AG10803 (cell line): ENCODE data around the gene LAMA2.

ENCODE experiments used
- DNase-seq: peaks from one replicate; pipeline ENCODE4 v3.0.0; 2010; ENCODE audit warnings: low read depth
- H3K4me3 ChIP-seq: 2 replicates; pipeline ENCODE4 v1.5.1; 2011; ENCODE audit warnings: mild to moderate bottlenecking, low read length, control low read depth
- CTCF ChIP-seq: conservative IDR thresholded peaks from 2 replicates; pipeline ENCODE4 v1.5.1; 2011; ENCODE audit warnings: mild to moderate bottlenecking, low read length, control low read depth, inconsistent platforms

The LAMA2 gene

DNA sequence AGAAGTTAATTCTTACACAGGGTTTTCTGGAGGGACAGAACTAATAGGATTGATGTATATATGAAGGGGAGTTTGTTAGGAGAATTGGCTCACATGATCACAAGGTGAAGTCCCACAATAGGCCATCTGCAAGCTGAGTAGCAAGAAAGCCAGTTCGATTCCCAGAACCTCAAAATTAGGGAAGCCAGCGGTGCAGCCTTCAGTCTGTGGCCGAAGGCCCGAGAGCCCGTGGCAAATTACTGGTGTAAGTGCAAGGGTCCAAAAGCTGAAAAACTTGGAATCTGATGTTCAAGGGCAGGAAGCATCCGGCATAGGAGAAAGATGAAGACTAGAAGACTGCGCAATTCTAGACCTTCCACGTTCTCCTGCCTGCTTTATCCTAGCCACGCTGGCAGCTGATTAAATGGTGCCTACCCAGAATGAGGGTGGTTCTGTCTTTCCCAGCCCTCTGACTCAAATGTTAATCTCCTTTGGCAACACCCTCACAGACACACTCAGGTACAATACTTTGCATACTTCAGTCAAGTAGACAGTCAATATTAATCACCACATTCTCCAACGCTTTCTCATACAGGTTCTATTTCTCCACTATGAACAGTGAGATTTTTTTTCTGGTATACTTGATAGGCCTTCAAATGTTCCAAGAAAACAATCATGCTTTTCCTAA lies 357.0 kb downstream of the LAMA2 start:
- no peak overlapping the region for H3K4me3 ChIP-seq
- TF ChIP-seq CTCF, result no peak
- no peak for DNase-seq

GRCh38 chr6:129240492-129240853 lies 357.5 kb downstream of the LAMA2 start:
- no peak for DNase-seq
- TF ChIP-seq CTCF, result no peak
- no peak overlapping the region for H3K4me3 ChIP-seq

DNA sequence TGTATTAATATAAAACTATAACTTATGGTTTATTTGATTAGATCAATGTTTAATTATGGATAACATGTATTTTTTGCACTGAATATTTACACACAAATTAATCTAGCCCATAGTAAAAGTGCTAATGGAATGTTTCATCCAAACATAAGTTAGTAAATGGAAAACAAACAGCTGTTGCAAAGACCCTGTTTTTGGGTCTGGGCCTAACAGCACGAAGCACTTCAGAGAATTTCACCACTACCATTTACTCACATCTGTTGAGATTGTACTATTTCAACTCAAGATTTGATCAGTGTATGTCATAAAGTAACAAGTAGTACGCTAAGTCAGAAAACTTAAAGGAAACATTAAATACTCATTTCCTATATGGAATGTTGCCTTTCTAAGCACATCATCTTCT lies 359.6 kb downstream of the LAMA2 start:
- no peak for TF ChIP-seq CTCF
- H3K4me3 ChIP-seq, result no peak overlapping the region
- DNase-seq, result no peak

DNA sequence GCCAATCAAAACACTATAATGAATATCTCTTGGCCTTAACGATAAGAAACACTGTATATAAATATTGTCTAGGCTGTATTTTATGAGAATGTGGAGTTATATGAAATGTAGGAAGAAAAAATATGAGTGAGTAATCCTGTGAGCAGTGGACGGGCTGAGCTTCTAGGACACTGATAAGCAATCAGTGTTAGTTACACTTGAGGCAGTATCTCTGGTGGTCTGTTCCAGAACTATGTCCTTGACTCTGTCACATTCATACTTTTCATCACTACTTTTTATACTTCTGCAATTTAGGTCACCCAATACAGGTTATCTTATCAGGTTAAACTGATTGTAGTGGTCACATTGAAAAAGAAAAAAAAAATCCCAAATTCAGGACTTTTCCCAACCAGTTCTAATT lies 360.4 kb downstream of the LAMA2 start:
- DNase-seq, result no peak
- no peak overlapping the region for H3K4me3 ChIP-seq
- TF ChIP-seq CTCF, result no peak

DNA sequence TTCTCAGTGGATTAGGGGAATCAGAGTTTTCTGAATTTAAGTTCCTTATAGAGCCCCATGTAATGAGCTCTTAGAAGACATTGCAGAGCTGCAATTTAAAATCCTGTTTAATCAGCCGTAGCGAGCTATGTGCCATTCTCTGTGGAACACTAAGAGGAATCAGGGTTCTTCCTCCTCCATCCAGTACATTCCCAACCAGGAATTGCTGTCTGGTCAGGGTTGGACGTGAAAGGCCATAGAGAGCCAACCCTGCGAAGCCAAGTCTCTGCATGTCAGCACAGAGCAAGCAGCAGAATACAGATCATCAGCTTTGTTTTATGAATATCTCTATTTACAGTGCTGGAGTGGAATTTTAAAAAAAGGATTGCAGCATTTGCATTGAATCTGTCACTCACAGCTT lies 366.0 kb downstream of the LAMA2 start:
- TF ChIP-seq CTCF, result no peak
- DNase-seq, result no peak
- no peak overlapping the region for H3K4me3 ChIP-seq

DNA sequence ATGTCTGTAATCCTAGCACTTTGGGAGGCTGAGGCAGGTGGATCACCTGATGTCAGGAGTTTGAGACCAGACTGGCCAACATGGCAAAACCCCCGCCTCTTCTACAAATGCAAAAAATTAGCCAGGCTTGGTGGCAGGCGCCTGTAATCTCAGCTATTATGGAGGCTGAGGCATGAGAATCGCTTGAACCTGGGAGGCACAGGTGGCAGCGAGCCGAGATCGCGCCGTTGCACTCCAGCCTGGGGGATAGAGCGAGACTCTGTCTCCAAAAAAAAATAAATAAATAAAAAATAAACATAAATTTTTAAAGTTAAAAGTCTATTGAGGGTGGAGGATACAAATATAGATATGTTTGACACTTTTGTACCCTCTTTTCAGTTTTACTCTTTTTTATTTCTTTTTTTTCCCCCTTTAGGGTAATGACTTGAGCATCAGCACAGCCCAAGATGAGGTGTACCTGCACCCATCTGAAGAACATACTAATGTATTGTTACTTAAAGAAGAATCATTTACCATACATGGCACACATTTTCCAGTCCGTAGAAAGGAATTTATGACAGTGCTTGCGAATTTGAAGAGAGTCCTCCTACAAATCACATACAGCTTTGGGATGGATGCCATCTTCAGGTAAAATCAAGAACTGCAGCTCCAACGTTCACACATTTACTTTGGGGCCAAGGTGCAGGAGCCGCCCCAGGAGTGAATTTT lies 368.9 kb downstream of the LAMA2 start:
- peak; percentile 95 for TF ChIP-seq CTCF

More for the DNA sequence above, 368.9 kb downstream of the LAMA2 start:
- no peak overlapping the region for H3K4me3 ChIP-seq
- peak; percentile 77 for DNase-seq
